GM12875 (cell line): Measurements from ENCODE around the gene PLEKHM3.

Experiments
- H3K4me3 ChIP-seq: one replicate; pipeline ENCODE4 v1.5.1; 2011; ENCODE audit warnings: low read depth, low read length, control low read depth
- CTCF ChIP-seq: IDR thresholded peaks from 2 replicates; pipeline ENCODE4 v1.5.1; 2011; ENCODE audit warnings: low read depth, mild to moderate bottlenecking, control low read depth, inconsistent platforms, low read length, moderate library complexity, borderline replicate concordance; ENCODE audit not compliant: insufficient read depth

PLEKHM3 gene

GRCh38 chr2:207867905-207868304 is 157.4 kb downstream of the PLEKHM3 start:
- TF ChIP-seq CTCF, result no peak
- H3K4me3 ChIP-seq, result no peak overlapping the region

- TF ChIP-seq CTCF, result no peak
- no peak overlapping the region for H3K4me3 ChIP-seq
Measured at GRCh38 chr2:207867056-207867455, 158.3 kb downstream of the PLEKHM3 start.

GRCh38 chr2:207865210-207865609 is 160.1 kb downstream of the PLEKHM3 start:
- H3K4me3 ChIP-seq, result no peak overlapping the region
- TF ChIP-seq CTCF, result no peak

- no peak overlapping the region for H3K4me3 ChIP-seq
- TF ChIP-seq CTCF, result no peak
Measured at GRCh38 chr2:207863345-207863744, 162.0 kb downstream of the PLEKHM3 start.

GRCh38 chr2:207861789-207862188 is 163.5 kb downstream of the PLEKHM3 start:
- TF ChIP-seq CTCF, result no peak
- no peak overlapping the region for H3K4me3 ChIP-seq

- H3K4me3 ChIP-seq, result no peak overlapping the region
- no peak for TF ChIP-seq CTCF
Measured at GRCh38 chr2:207860685-207861084, 164.6 kb downstream of the PLEKHM3 start.

- H3K4me3 ChIP-seq, result no peak overlapping the region
- TF ChIP-seq CTCF, result no peak
Measured at GRCh38 chr2:207855591-207855990, 169.7 kb downstream of the PLEKHM3 start.
